HEK293 (cell line): ENCODE results near the gene RRP12.
"Not testable (repeated sequence)": the region's sequence is repeated elsewhere in the genome, so short reads cannot be mapped to it uniquely, and the experiment has no call there.

Source experiments
- CTCF ChIA-PET: fragments of 350-600 bp; formaldehyde crosslinking; extraction: SDS; loops from one replicate; lab custom pipeline; 2021; ENCODE audit warnings: antibody characterized with exemption; lab: Yijun Ruan, JAX
- POLR2A ChIA-PET: fragments of 300-600 bp; formaldehyde crosslinking; extraction: SDS; loops from one replicate; lab custom pipeline; 2020; ENCODE audit warnings: antibody characterized with exemption, inconsistent platforms; lab: Yijun Ruan, JAX
- H3K27ac ChIP-seq: fragments of 200-500 bp; sonication (Bioruptor generic); 2 replicates; pipeline ENCODE4 v1.5.1; 2014; ENCODE audit warnings: low read depth, low read length, control low read depth, inconsistent platforms; ENCODE audit errors: extremely low read depth
- H3K36me3 ChIP-seq, 2 experiments: fragments of 200-500 bp in 1 of 2; sonication (Bioruptor generic) in 1 of 2; 1 replicate in 1 of 2; 2 replicates in 1 of 2; pipeline ENCODE4 v1.5.1; 2014 to 2017; ENCODE audit warnings: inconsistent platforms in 2 of 2, low read length in 2 of 2; ENCODE audit not compliant: control insufficient read depth in 2 of 2, insufficient read depth in 1 of 2
- H3K4me1 ChIP-seq: fragments of 200-500 bp; sonication (Bioruptor generic); 2 replicates; pipeline ENCODE4 v1.5.1; 2014; ENCODE audit warnings: mild to moderate bottlenecking, low read length, inconsistent platforms; ENCODE audit not compliant: control insufficient read depth, insufficient read depth
- H3K4me3 ChIP-seq: 2 replicates; pipeline ENCODE4 v1.5.1; 2011; ENCODE audit warnings: low read depth, mild to moderate bottlenecking, control low read depth, low read length, moderate library complexity
- H3K9me3 ChIP-seq: fragments of 200-500 bp; sonication (Bioruptor generic); 2 replicates; pipeline ENCODE4 v1.5.1; 2014; ENCODE audit warnings: low read depth, low read length, inconsistent platforms; ENCODE audit not compliant: control insufficient read depth, insufficient read depth
- EGR2 ChIP-seq: fragments of 450-650 bp; formaldehyde crosslinking; IDR thresholded peaks from 2 replicates; pipeline ENCODE4 v1.5.1; 2016; ENCODE audit warnings: low read depth, missing biosample characterization, missing genetic modification characterization
- KLF8 ChIP-seq: fragments of 450-650 bp; formaldehyde crosslinking; IDR thresholded peaks from 2 replicates; pipeline ENCODE4 v1.5.1; 2016; ENCODE audit warnings: missing biosample characterization, missing genetic modification characterization
- KLF9 ChIP-seq: fragments of 450-650 bp; formaldehyde crosslinking; IDR thresholded peaks from 2 replicates; pipeline ENCODE4 v1.5.1; 2016; ENCODE audit warnings: missing biosample characterization, missing genetic modification characterization, low read depth
- PBX3 ChIP-seq: sonication (generic); formaldehyde crosslinking; IDR thresholded peaks from 2 replicates; pipeline ENCODE4 v1.8.1; 2022; ENCODE audit warnings: mild to moderate bottlenecking, moderate library complexity, missing genetic modification reagents
- REST ChIP-seq: fragments of 450-650 bp; formaldehyde crosslinking; IDR thresholded peaks from 2 replicates; pipeline ENCODE4 v1.5.1; 2016; ENCODE audit warnings: missing biosample characterization, missing genetic modification characterization
- SP3 ChIP-seq: fragments of 450-650 bp; formaldehyde crosslinking; IDR thresholded peaks from 2 replicates; pipeline ENCODE4 v1.5.1; 2016; ENCODE audit warnings: missing biosample characterization, missing genetic modification characterization
- YY1 ChIP-seq: fragments of 450-650 bp; formaldehyde crosslinking; IDR thresholded peaks from 2 replicates; pipeline ENCODE4 v1.5.1; 2018; ENCODE audit warnings: missing biosample characterization, missing genetic modification characterization
- ZBTB17 ChIP-seq: fragments of 450-650 bp; formaldehyde crosslinking; IDR thresholded peaks from 2 replicates; pipeline ENCODE4 v1.5.1; 2016; ENCODE audit warnings: missing biosample characterization, missing genetic modification characterization
- ZEB2 ChIP-seq: fragments of 450-650 bp; formaldehyde crosslinking; IDR thresholded peaks from 2 replicates; pipeline ENCODE4 v1.5.1; 2016; ENCODE audit warnings: missing biosample characterization, missing genetic modification characterization
- ZNF2 ChIP-seq: fragments of 450-650 bp; formaldehyde crosslinking; IDR thresholded peaks from 2 replicates; pipeline ENCODE4 v1.5.1; 2016; ENCODE audit warnings: missing biosample characterization, missing genetic modification characterization
- ZNF394 ChIP-seq: fragments of 450-650 bp; formaldehyde crosslinking; IDR thresholded peaks from 2 replicates; pipeline ENCODE4 v1.5.1; 2016; ENCODE audit warnings: missing biosample characterization, missing genetic modification characterization, mild to moderate bottlenecking, moderate library complexity, borderline replicate concordance
- ZNF416 ChIP-seq: fragments of 450-650 bp; formaldehyde crosslinking; IDR thresholded peaks from 2 replicates; pipeline ENCODE4 v1.5.1; 2016; ENCODE audit warnings: missing biosample characterization, missing genetic modification characterization
- ZNF629 ChIP-seq: fragments of 450-650 bp; formaldehyde crosslinking; IDR thresholded peaks from 2 replicates; pipeline ENCODE4 v1.5.1; 2017; ENCODE audit warnings: missing biosample characterization, missing genetic modification characterization
- ZNF76 ChIP-seq: fragments of 450-650 bp; formaldehyde crosslinking; IDR thresholded peaks from 2 replicates; pipeline ENCODE4; 2016; ENCODE audit warnings: low read depth, missing biosample characterization, missing genetic modification characterization, borderline replicate concordance
- ZNF791 ChIP-seq: fragments of 450-650 bp; formaldehyde crosslinking; IDR thresholded peaks from 2 replicates; pipeline ENCODE4 v1.5.1; 2016; ENCODE audit warnings: missing biosample characterization, missing genetic modification characterization
- ZNF843 ChIP-seq: fragments of 450-650 bp; formaldehyde crosslinking; IDR thresholded peaks from 2 replicates; pipeline ENCODE4 v1.5.1; 2016; ENCODE audit warnings: missing biosample characterization, missing genetic modification characterization
- TF ChIP-seq, protein P1 (sequence below): fragments of 450-650 bp; formaldehyde crosslinking; conservative IDR thresholded peaks from 2 replicates; pipeline ENCODE4 v1.5.1; 2016; ENCODE audit warnings: low read depth, missing biosample characterization, missing genetic modification characterization
- TF ChIP-seq, protein P2 (sequence below): fragments of 450-650 bp; formaldehyde crosslinking; IDR thresholded peaks from 2 replicates; pipeline ENCODE4 v1.5.1; 2016; ENCODE audit warnings: missing biosample characterization, missing genetic modification characterization

RRP12 gene

DNA sequence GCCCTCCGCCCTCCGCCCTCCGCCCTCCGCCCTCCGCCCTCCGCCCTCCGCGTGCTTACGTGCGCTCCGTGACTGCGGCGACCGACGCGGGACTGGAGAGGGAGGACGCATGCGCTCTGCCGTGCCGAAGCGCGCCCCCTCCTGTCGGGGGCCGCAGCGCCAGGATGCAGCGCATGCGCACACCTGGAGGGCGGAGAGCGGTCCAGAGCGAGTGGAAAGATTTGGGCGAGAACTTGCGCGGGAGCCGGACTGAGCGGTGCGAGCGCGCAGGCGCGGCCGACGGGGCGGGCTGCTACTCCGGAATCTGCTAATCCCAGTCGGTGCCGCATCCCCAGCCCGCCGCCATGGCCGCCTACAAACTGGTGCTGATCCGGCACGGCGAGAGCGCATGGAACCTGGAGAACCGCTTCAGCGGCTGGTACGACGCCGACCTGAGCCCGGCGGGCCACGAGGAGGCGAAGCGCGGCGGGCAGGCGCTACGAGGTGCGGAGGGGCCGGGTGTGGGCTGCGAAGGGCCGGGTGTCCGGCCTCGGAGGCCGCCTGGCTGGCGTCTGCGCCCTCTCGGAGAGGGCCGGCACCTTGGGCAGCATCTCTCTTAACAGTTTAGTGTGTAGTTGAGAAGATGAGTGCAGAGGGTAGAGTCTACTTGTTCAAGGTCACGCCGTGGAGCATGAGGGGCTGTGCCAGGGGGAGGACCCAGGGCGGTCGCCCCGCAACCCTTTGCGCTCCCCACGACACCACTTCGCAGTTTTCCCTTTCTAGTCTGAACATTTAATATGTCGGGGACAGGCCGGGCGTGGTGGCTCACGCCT, 25.0 kb upstream of the RRP12 start, which contains the start of gene PGAM1 (continued):
- TF ChIP-seq REST (tag by site-specific recombination) (peak; percentile 61; the same call in 1 of the 2 replicates), ZNF2 (tag by site-specific recombination) (peak; percentile 43; the same call in 1 of the 2 replicates), SP3 (tag by site-specific recombination) (peak; percentile 58; the same call in 1 of the 2 replicates), ZNF843 (tag by site-specific recombination) (peak; percentile 32; the same call in 1 of the 2 replicates), ZBTB17 (peak; percentile 60), ZNF629 (tag by site-specific recombination) (0 out of 2 replicates have a peak, but pooled peaks have one; percentile 27), ZNF791 (tag by site-specific recombination) (peak; percentile 16; the same call in 1 of the 2 replicates), KLF8 (tag by site-specific recombination) (peak; percentile 64; the same call in 1 of the 2 replicates), ZNF394 (tag by site-specific recombination) (peak; percentile 99), YY1 (tag by site-specific recombination) (peak; percentile 84), ZNF416 (tag by site-specific recombination) (no peak), KLF9 (peak; percentile 21), PBX3 (CRISPR knock-in tag) (peak; percentile 36; the same call in 1 of the 2 replicates), ZEB2 (tag by site-specific recombination) (peak; percentile 49; the same call in 1 of the 2 replicates), ZNF76 (peak; percentile 48; the same call in 1 of the 2 replicates), EGR2 (no peak; the same call in 1 of the 2 replicates)
- TF ChIP-seq, protein P1, sequence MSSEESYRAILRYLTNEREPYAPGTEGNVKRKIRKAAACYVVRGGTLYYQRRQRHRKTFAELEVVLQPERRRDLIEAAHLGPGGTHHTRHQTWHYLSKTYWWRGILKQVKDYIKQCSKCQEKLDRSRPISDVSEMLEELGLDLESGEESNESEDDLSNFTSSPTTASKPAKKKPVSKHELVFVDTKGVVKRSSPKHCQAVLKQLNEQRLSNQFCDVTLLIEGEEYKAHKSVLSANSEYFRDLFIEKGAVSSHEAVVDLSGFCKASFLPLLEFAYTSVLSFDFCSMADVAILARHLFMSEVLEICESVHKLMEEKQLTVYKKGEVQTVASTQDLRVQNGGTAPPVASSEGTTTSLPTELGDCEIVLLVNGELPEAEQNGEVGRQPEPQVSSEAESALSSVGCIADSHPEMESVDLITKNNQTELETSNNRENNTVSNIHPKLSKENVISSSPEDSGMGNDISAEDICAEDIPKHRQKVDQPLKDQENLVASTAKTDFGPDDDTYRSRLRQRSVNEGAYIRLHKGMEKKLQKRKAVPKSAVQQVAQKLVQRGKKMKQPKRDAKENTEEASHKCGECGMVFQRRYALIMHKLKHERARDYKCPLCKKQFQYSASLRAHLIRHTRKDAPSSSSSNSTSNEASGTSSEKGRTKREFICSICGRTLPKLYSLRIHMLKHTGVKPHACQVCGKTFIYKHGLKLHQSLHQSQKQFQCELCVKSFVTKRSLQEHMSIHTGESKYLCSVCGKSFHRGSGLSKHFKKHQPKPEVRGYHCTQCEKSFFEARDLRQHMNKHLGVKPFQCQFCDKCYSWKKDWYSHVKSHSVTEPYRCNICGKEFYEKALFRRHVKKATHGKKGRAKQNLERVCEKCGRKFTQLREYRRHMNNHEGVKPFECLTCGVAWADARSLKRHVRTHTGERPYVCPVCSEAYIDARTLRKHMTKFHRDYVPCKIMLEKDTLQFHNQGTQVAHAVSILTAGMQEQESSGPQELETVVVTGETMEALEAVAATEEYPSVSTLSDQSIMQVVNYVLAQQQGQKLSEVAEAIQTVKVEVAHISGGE (tag by site-specific recombination) = peak; percentile 62; the same call in 1 of the 2 replicates
- TF ChIP-seq, protein P2, sequence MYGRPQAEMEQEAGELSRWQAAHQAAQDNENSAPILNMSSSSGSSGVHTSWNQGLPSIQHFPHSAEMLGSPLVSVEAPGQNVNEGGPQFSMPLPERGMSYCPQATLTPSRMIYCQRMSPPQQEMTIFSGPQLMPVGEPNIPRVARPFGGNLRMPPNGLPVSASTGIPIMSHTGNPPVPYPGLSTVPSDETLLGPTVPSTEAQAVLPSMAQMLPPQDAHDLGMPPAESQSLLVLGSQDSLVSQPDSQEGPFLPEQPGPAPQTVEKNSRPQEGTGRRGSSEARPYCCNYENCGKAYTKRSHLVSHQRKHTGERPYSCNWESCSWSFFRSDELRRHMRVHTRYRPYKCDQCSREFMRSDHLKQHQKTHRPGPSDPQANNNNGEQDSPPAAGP = peak; percentile 53; the same call in 1 of the 2 replicates

DNA sequence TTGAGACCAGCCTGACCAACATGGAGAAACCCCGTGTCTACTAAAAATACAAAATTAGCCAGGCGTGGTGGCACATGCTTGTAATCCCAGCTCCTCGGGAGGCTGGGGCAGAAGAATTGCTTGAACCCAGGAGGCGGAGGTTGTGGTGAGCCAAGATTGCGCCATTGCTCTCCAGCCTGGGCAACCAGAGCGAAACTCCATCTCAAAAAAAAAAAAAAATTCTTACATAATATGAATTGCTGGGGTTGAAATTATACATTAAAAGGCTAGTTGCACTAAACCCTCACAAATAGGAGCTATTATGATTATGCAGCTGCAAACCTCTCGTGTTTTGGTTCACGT, 22.6 kb upstream of the RRP12 start:
- H3K36me3 ChIP-seq = peaks cover 9 to 22% of the 10 kb centered on the region in 2 experiments
- ChIA-PET CTCF (interaction anchor here (0.6 to 1.9 kb wide), 5 partner anchors 10 to 399 kb away, joined by 3 to 7 read pairs (median 5); no protein-coding TSS in a partner anchor), POLR2A (interaction anchor here (0.7 kb wide), 1 partner anchor 10 kb away, joined by 4 read pairs; no protein-coding TSS in a partner anchor)
- not testable (repeated sequence) for H3K4me1 ChIP-seq, H3K27ac ChIP-seq, H3K4me3 ChIP-seq, H3K9me3 ChIP-seq
